ENCODE results near the gene NEU3.

NEU3 gene

DNA sequence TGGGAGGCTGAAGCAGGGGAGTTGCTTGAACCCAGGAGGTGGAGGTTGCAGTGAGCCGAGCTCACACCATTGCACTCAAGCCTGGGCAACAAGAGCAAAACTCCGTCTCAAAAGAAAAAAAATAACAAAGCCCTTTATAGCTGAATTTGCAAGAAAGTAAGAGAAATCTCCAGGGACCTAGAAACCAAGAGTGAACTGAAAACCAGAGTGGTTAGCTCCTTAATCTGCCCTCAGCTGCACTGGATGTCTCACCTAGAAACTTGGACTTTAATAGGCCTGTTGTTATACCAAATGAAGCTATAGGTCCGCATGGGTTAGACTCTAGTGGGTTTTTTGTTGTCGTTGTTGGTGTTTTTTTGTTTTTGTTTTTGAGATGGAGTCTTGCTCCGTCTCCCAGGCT, 4.1 kb downstream of the NEU3 start:
- ChIA-PET POLR2A (ENCODE audit: low non-redundant PET) (no interaction called here), CTCF (interaction anchor here (0.6 kb wide), 1 partner anchor 539 kb away, joined by 3 read pairs; no protein-coding TSS in a partner anchor)
- no peak overlapping the region for H3K27ac ChIP-seq
- DNase-seq (ENCODE audit: low spot score), result no peak
- TF ChIP-seq, protein P1, sequence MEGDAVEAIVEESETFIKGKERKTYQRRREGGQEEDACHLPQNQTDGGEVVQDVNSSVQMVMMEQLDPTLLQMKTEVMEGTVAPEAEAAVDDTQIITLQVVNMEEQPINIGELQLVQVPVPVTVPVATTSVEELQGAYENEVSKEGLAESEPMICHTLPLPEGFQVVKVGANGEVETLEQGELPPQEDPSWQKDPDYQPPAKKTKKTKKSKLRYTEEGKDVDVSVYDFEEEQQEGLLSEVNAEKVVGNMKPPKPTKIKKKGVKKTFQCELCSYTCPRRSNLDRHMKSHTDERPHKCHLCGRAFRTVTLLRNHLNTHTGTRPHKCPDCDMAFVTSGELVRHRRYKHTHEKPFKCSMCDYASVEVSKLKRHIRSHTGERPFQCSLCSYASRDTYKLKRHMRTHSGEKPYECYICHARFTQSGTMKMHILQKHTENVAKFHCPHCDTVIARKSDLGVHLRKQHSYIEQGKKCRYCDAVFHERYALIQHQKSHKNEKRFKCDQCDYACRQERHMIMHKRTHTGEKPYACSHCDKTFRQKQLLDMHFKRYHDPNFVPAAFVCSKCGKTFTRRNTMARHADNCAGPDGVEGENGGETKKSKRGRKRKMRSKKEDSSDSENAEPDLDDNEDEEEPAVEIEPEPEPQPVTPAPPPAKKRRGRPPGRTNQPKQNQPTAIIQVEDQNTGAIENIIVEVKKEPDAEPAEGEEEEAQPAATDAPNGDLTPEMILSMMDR (conservative IDR thresholded peaks at IDR 0.05; ENCODE audit: low read depth), result no peak

DNA sequence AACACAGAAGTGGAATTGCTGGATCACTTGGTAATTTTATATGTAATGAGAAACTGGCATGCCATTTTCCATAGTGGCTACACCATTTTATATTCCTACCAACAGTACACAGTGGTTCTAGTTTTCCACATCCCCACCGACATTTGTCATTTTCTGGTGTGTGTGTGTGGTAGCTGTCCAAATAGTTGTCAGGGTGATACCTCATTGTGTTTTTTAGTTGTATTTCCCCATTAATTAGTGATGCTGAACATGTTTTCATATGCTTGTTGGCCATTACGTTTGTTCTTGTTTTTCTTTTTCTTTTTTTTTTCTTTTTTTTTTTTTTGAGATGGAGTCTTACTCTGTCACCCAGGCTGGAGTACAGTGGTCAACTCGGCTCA, 12.2 kb downstream of the NEU3 start:
- H3K27ac ChIP-seq, result no peak overlapping the region
- TF ChIP-seq, protein P1 (conservative IDR thresholded peaks at IDR 0.05; ENCODE audit: low read depth), result no peak
- POLR2A ChIA-PET (ENCODE audit: low non-redundant PET), result no interaction called here
- DNase-seq (ENCODE audit: low spot score), result no peak
- CTCF ChIA-PET, result interaction anchor here (0.6 to 0.7 kb wide), 3 partner anchors 22 to 270 kb away, joined by 3 to 5 read pairs (median 5); no protein-coding TSS in a partner anchor

DNA sequence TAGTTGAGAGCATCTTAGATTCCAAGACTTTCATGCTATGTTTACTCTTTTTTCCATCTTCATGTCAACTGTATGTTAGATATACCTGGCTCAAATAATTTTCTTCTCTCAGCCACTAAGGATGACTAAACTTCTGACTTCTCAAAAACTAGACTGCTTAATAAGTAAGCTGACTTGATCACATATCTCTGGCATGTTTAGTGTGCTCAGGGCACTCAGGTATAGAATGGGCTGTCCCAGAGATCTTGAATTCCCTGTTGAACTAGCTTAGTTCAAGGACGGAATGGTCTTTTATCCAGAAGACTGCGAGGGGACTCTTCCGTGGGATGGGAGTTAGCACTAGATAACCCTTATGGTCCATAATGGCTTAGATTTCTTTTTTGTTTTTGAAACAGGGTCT, 13.0 kb downstream of the NEU3 start:
- ChIA-PET POLR2A (ENCODE audit: low non-redundant PET) (no interaction called here), CTCF (interaction anchor here (0.6 to 0.7 kb wide), 4 partner anchors 13 to 1206 kb away, joined by 3 to 5 read pairs (median 3); no protein-coding TSS in a partner anchor)
- H3K27ac ChIP-seq, result no peak overlapping the region
- no peak for DNase-seq (ENCODE audit: low spot score)
- TF ChIP-seq, protein P1 (conservative IDR thresholded peaks at IDR 0.05; ENCODE audit: low read depth), result no peak

DNA sequence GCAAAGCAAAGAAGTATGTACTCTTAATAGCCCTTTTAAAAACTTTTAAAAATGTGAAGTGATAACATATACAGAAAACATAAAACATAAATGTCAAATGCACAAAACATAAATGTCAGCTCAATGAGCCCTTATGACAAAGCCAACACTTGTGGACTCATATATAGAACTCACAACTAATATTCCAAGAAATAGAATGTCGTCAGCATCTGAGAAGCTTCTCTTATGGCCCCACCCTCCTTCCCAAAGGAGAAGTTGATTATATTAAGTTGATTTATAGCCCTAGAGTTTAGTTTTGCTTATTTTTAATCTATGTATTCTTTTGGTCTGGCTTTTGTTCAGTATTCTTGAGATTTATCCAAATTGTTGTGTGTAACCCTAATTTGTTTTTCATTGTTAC, 13.8 kb downstream of the NEU3 start:
- H3K27ac ChIP-seq, result no peak overlapping the region
- TF ChIP-seq, protein P1 (conservative IDR thresholded peaks at IDR 0.05; ENCODE audit: low read depth), result no peak
- CTCF ChIA-PET, result interaction anchor here (0.6 kb wide), 1 partner anchor 1205 kb away, joined by 3 read pairs; no protein-coding TSS in a partner anchor
- DNase-seq (ENCODE audit: low spot score), result no peak
- POLR2A ChIA-PET (ENCODE audit: low non-redundant PET), result no interaction called here

DNA sequence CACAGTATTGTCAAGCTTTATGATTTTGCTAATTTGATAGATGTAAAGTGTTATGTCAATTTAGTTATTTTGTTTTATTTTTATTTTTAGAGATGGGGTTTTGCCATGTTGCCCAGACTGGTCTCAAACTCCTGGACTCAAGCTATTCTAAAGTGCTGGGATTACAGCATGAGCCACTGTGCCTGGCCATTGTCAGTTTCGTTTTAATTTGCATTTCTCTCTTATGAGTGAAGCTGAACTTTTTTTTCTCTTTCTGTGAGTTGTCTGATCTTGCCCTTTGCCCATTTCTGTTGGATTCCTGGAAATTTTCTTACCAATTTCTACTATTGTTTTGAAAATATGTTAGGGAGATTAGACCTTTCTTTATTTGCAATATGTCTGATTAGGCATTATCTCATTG, 15.5 kb downstream of the NEU3 start:
- ChIA-PET CTCF (no interaction called here), POLR2A (ENCODE audit: low non-redundant PET) (no interaction called here)
- no peak overlapping the region for H3K27ac ChIP-seq
- DNase-seq (ENCODE audit: low spot score), result no peak
- TF ChIP-seq, protein P1 (conservative IDR thresholded peaks at IDR 0.05; ENCODE audit: low read depth), result no peak

DNA sequence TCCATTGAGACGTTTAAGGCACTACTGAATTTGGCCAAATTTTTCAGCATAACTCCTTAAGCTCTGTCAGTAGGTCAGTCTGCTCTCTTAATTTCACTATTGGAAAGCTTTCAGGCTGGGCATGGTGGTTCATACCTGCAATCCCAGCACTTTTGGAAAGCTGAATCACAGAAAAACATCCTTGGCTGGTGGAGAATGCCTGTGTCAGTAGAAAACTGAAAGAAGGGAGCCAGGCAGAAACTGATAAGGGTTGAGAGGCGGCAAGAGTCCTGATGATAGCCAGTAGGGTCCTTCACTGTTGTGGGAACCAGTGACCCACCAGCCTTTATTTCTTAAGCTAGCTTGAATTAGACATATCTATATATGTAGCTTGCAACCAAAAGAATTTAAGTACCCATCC, 22.6 kb downstream of the NEU3 start:
- TF ChIP-seq, protein P1 (conservative IDR thresholded peaks at IDR 0.05; ENCODE audit: low read depth), result no peak
- no peak for DNase-seq (ENCODE audit: low spot score)
- H3K27ac ChIP-seq, result no peak overlapping the region
- CTCF ChIA-PET, result interaction anchor here (0.7 to 1.9 kb wide), 3 partner anchors 10 to 269 kb away, joined by 3 to 6 read pairs (median 4); no protein-coding TSS in a partner anchor
- POLR2A ChIA-PET (ENCODE audit: low non-redundant PET), result no interaction called here

All from RWPE1 (cell line).